Measurements from ENCODE around the gene GCN1. TPM values are rescaled to one million over a fixed set of nuclear protein-coding genes. Genes with fewer than 3 reads are reported as not detected.
A peak's percentile ranks its signal among the peaks of the same experiment; 100 is the strongest.

The GCN1 gene
- total and polyA plus RNA-seq, 2 donors from 2014 or later: 12.2 to 77.6 TPM

DNA sequence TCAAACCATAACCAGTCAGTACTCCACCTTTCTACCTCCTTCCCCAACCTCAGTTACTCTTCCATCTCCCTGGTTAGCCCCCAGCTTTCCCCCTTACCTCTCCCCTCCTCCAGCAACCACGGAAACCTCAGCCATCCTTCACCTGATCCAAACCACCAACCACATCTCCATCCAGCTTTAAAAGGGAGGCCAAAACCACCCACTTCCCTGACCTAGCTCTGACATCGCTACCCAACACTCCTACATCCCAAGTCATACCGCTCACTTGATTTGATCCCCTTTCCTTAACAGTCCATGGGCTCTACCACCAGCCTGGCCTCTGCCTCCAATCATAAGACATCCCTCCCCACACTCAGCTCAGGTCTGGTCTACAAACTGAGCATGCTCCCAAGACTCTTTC is 79.4 kb downstream of the GCN1 start:
- Histone ChIP-seq H3K9me3 (ENCODE audit: control insufficient read depth in 2 of 3, insufficient read depth in 1 of 3, low read length in 3 of 3) (no peaks in the 10 kb centered on the region), H3K27ac (ENCODE audit: low read depth in 2 of 2, low read length in 2 of 2) (no peak overlapping the region), H3K36me3 (ENCODE audit: control insufficient read depth in 2 of 3, insufficient read depth in 3 of 3, low read length in 3 of 3) (peaks cover 0 to 2% (median 0%) of the 10 kb centered on the region in 3 donors), H3K4me1 (ENCODE audit: control insufficient read depth in 2 of 3, insufficient read depth in 2 of 3, low read depth in 1 of 3, low read length in 3 of 3) (peaks cover 4 to 30% (median 29%) of the 10 kb centered on the region in 3 donors), H3K27me3 (ENCODE audit: control insufficient read depth, insufficient read depth, low read length) (no peaks in the 10 kb centered on the region), H3K9ac (ENCODE audit: low read length in 3 of 3) (peak overlapping the region in 1 of 3 donors; percentile 24), H3K4me3 (ENCODE audit: low read length in 3 of 3) (peak overlapping the region in 2 of 3 donors; percentile 88 to 97)
- FAIRE-seq: no peak
- TF ChIP-seq, protein P1, sequence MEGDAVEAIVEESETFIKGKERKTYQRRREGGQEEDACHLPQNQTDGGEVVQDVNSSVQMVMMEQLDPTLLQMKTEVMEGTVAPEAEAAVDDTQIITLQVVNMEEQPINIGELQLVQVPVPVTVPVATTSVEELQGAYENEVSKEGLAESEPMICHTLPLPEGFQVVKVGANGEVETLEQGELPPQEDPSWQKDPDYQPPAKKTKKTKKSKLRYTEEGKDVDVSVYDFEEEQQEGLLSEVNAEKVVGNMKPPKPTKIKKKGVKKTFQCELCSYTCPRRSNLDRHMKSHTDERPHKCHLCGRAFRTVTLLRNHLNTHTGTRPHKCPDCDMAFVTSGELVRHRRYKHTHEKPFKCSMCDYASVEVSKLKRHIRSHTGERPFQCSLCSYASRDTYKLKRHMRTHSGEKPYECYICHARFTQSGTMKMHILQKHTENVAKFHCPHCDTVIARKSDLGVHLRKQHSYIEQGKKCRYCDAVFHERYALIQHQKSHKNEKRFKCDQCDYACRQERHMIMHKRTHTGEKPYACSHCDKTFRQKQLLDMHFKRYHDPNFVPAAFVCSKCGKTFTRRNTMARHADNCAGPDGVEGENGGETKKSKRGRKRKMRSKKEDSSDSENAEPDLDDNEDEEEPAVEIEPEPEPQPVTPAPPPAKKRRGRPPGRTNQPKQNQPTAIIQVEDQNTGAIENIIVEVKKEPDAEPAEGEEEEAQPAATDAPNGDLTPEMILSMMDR (IDR thresholded peaks at IDR 0.05; ENCODE audit: borderline replicate concordance, extremely low read depth, insufficient read depth): no peak
- no peak for DNase-seq
- intact Hi-C loops (cut with DNase I): no loop called here

DNA sequence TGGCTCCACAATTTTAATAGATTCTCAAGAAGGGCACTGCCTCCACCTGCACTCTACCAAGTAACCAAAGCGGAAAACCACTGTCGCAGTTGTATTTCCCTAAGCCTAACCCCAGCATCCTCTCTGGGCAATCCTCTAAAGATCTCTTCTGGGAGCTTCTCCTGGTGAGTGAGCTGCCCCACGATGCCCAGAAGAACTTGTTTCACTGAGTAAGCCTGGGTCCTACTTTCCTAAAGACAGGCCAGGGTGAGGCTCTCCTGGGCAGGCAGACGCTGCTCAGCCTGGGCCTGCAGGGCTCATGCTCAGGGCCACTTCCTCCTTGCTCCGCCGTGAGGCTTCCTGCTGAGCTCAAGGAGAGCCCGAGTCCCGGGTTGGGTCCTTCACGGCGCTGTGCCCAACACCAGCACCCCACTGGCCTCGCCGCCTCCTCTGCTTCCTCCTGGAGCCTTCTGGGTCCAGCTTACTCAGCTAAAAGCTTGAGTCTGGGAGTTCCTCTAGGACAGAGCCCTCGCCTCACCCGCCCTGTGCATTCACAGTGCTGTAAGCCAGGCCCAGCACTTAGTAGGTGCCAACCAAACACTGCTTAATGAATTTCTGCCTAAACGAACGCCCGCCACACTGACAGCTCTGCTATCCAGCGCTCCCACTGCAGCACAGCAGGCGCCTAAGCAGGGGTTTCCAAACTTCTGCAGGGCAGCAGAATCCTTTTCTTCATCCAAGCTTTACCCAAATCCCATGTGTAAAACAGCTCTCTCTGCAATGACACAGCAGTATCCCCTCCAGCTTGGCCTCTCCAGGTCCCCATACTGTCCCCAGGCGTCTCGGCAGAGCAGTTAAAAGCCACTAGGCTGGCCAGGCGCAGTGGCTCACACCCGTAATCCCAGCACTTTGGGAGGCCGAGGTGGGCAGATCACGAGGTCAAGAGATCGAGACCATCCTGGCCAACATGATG is 83.7 kb downstream of the GCN1 start:
- no peak for FAIRE-seq
- Histone ChIP-seq H3K9me3 (ENCODE audit: control insufficient read depth in 2 of 3, insufficient read depth in 1 of 3, low read length in 3 of 3) (no peaks in the 10 kb centered on the region), H3K4me3 (ENCODE audit: low read length in 3 of 3) (no peak overlapping the region), H3K4me1 (ENCODE audit: control insufficient read depth in 2 of 3, insufficient read depth in 2 of 3, low read depth in 1 of 3, low read length in 3 of 3) (peaks cover 3 to 18% (median 15%) of the 10 kb centered on the region in 3 donors), H3K36me3 (ENCODE audit: control insufficient read depth in 2 of 3, insufficient read depth in 3 of 3, low read length in 3 of 3) (peaks cover 0 to 4% (median 0%) of the 10 kb centered on the region in 3 donors), H3K9ac (ENCODE audit: low read length in 3 of 3) (peak overlapping the region in 1 of 3 donors; percentile 8), H3K27ac (ENCODE audit: low read depth in 2 of 2, low read length in 2 of 2) (no peak overlapping the region), H3K27me3 (ENCODE audit: control insufficient read depth, insufficient read depth, low read length) (no peaks in the 10 kb centered on the region)
- peak in 1 of 5 donors; percentile 83 for DNase-seq
- intact Hi-C loops (cut with DNase I): no loop called here
- TF ChIP-seq, protein P1 (IDR thresholded peaks at IDR 0.05; ENCODE audit: borderline replicate concordance, extremely low read depth, insufficient read depth): no peak

DNA sequence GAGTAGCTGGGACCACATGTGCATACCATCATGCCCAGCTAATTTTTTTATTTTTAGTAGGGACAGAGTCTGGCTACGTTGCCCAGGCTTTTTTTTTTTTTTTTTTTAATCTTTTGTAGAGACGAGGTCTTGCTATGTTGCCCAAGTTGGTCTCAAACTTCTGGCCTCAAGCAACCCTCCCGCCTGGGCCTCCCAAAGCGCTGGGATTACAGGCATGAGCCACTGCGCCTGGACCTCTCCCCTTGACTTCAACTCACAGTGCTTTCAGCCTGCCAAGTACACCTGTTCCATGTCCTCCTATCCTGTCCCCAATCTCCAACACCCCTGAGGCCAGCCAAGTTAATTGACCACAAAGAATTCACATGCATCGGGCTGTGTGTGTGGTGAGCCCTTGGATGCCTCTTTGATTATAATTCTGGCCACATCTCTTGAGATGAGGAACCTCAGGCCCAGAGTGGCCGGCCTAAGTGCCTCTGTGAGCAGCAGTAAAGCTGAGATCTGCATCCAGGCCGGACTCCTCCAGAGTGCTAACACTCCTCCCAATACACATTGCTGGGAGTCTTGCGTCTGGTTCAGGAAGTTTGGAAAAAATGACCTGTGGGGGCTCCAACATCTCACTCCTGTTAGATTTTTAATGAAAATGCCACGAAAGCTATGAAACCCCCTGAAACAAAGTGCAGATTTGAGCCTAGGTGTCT is 84.8 kb downstream of the GCN1 start:
- Histone ChIP-seq H3K9ac (ENCODE audit: low read length in 3 of 3) (no peak overlapping the region), H3K36me3 (ENCODE audit: control insufficient read depth in 2 of 3, insufficient read depth in 3 of 3, low read length in 3 of 3) (peaks cover 0 to 4% (median 0%) of the 10 kb centered on the region in 3 donors), H3K4me1 (ENCODE audit: control insufficient read depth in 2 of 3, insufficient read depth in 2 of 3, low read depth in 1 of 3, low read length in 3 of 3) (peaks cover 0 to 13% (median 4%) of the 10 kb centered on the region in 3 donors), H3K27me3 (ENCODE audit: control insufficient read depth, insufficient read depth, low read length) (no peaks in the 10 kb centered on the region), H3K27ac (ENCODE audit: low read depth in 2 of 2, low read length in 2 of 2) (no peak overlapping the region), H3K4me3 (ENCODE audit: low read length in 3 of 3) (no peak overlapping the region), H3K9me3 (ENCODE audit: control insufficient read depth in 2 of 3, insufficient read depth in 1 of 3, low read length in 3 of 3) (no peaks in the 10 kb centered on the region)
- intact Hi-C loops (cut with DNase I): no loop called here
- FAIRE-seq (no peak), DNase-seq (peak in 1 of 5 donors; percentile 27)
- TF ChIP-seq, protein P1 (IDR thresholded peaks at IDR 0.05; ENCODE audit: borderline replicate concordance, extremely low read depth, insufficient read depth): no peak
